ENCODE results near the gene NAA80. TPM values are rescaled to one million over a fixed set of nuclear protein-coding genes. Genes with fewer than 3 reads are reported as not detected.
A peak's percentile ranks its signal among the peaks of the same experiment; 100 is the strongest.
"Not testable (repeated sequence)": the region's sequence is repeated elsewhere in the genome, so short reads cannot be mapped to it uniquely, and the experiment has no call there.

NAA80 gene
- polyA plus RNA-seq, 6 donors from 2014 or later = 9.0 to 15.5 (median 11.6) TPM

- Mint-ChIP-seq H3K36me3 (no peaks in the 10 kb centered on the region), H3K4me3 (peak overlapping the region in 1 of 8 donors; percentile 65), H3K27ac (no peak overlapping the region), H3K4me1 (peaks cover 17 to 34% (median 26%) of the 10 kb centered on the region in 3 donors), H3K9me3 (no peaks in the 10 kb centered on the region), H3K27me3 (no peaks in the 10 kb centered on the region)
- DNase-seq (no peak), ATAC-seq (ENCODE audit: low read depth in 2 of 2) (no peak)
Observed at GRCh38 chr3:50317300-50317699, 18.1 kb upstream of the NAA80 start.

DNA sequence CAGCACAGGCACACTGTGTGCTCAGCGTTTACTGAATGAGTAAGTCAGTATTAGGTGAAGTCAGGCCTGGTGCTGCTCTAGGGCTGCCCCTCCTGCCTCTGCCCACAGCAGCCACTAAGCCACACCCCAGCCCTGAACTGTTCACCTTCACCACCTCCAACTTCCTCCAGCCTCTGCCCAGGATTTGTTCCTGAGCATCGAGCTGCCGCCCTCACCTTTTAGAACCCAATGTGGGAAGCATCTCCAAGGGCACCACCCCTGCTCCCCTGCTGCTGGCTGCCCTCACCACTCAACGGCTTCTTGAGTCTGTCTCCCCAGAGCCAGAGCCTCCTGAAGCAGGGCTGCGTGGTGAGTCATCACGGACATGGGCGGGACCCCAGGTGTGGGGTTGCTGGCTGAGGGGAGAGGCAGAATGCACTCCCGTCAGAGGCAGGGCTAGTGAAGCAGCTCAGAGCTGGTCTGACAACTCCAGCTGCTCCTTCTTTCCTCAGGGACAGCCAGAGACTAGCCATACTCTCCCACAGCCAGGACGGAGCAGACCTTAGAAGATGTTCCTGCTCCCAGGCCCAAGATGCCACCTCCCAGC, 17.5 kb upstream of the NAA80 start:
- peak overlapping the region in 1 of 8 donors; percentile 77 for H3K4me3 Mint-ChIP-seq
- H3K9me3 Mint-ChIP-seq = no peaks in the 10 kb centered on the region
- no peaks in the 10 kb centered on the region for H3K27me3 Mint-ChIP-seq
- peaks cover 16 to 34% (median 26%) of the 10 kb centered on the region in 3 donors for H3K4me1 Mint-ChIP-seq
- DNase-seq = no peak
- peak overlapping the region in 1 of 6 donors; percentile 51 for H3K27ac Mint-ChIP-seq
- ATAC-seq (ENCODE audit: low read depth in 2 of 2) = no peak
- H3K36me3 Mint-ChIP-seq = no peaks in the 10 kb centered on the region

- ATAC-seq (ENCODE audit: low read depth in 2 of 2) (no peak), DNase-seq (no peak)
- Mint-ChIP-seq H3K36me3 (no peaks in the 10 kb centered on the region), H3K4me1 (peaks cover 10 to 22% (median 17%) of the 10 kb centered on the region in 3 donors), H3K4me3 (peak overlapping the region in 1 of 8 donors; percentile 9), H3K27ac (no peak overlapping the region), H3K9me3 (peaks cover 0 to 3% (median 0%) of the 10 kb centered on the region in 7 donors), H3K27me3 (no peaks in the 10 kb centered on the region)
Observed at GRCh38 chr3:50314816-50315215, 15.6 kb upstream of the NAA80 start.

- Mint-ChIP-seq H3K9me3 (peaks cover 0 to 4% (median 0%) of the 10 kb centered on the region in 7 donors), H3K4me3 (no peak overlapping the region), H3K4me1 (peaks cover 10 to 18% (median 15%) of the 10 kb centered on the region in 3 donors), H3K27ac (peak overlapping the region in 1 of 6 donors; percentile 53), H3K27me3 (no peaks in the 10 kb centered on the region), H3K36me3 (no peaks in the 10 kb centered on the region)
- no peak for DNase-seq
- no peak for ATAC-seq (ENCODE audit: low read depth in 2 of 2)
Observed at GRCh38 chr3:50314342-50314741, 15.1 kb upstream of the NAA80 start.

DNA sequence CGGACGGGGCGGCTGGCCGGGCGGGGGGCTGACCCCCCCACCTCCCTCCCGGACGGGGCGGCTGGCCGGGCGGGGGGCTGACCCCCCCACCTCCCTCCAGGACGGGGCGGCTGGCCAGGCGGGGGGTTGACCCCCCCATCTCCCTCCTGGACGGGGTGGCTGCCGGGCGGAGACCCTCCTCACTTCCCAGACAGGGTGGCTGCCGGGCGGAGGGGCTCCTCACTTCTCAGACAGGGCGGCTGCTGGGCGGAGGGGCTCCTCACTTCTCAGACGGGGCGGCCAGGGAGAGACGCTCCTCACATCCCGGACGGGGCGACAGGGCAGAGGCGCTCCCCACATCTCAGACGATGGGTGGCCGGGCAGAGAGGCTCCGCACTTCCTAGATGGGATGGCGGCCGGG, 12.8 kb upstream of the NAA80 start:
- not testable (repeated sequence) for ATAC-seq (ENCODE audit: low read depth in 2 of 2); H3K4me1 Mint-ChIP-seq; H3K27me3 Mint-ChIP-seq; H3K27ac Mint-ChIP-seq; H3K9me3 Mint-ChIP-seq; H3K36me3 Mint-ChIP-seq; H3K4me3 Mint-ChIP-seq; DNase-seq

DNA sequence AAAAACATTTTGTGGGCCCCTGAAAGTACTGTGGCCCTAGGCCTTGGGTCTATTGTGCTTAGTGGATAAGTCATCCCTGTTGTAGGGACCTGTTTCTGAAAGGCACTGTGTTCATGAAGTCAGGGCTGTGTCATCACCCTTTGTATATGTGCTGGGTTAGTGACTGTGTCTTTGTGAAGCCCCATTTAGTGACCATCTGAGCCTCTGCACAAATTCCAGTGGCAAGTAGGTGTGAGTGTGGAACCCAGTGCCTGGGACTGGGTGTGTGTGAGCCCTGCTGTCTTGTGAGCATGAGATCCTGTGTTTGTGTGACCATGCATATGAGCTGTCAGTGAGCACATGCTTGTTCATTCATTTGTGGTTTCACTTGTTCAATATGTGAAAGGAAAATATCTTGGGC, 5.4 kb upstream of the NAA80 start:
- no peak for DNase-seq
- no peak for ATAC-seq (ENCODE audit: low read depth in 2 of 2)
- H3K27me3 Mint-ChIP-seq = no peaks in the 10 kb centered on the region
- H3K27ac Mint-ChIP-seq = peak overlapping the region in 1 of 6 donors; percentile 56
- H3K9me3 Mint-ChIP-seq = peaks cover 0 to 4% (median 0%) of the 10 kb centered on the region in 7 donors
- peaks cover 7 to 10% (median 10%) of the 10 kb centered on the region in 3 donors for H3K4me1 Mint-ChIP-seq
- no peaks in the 10 kb centered on the region for H3K36me3 Mint-ChIP-seq
- H3K4me3 Mint-ChIP-seq = no peak overlapping the region

DNA sequence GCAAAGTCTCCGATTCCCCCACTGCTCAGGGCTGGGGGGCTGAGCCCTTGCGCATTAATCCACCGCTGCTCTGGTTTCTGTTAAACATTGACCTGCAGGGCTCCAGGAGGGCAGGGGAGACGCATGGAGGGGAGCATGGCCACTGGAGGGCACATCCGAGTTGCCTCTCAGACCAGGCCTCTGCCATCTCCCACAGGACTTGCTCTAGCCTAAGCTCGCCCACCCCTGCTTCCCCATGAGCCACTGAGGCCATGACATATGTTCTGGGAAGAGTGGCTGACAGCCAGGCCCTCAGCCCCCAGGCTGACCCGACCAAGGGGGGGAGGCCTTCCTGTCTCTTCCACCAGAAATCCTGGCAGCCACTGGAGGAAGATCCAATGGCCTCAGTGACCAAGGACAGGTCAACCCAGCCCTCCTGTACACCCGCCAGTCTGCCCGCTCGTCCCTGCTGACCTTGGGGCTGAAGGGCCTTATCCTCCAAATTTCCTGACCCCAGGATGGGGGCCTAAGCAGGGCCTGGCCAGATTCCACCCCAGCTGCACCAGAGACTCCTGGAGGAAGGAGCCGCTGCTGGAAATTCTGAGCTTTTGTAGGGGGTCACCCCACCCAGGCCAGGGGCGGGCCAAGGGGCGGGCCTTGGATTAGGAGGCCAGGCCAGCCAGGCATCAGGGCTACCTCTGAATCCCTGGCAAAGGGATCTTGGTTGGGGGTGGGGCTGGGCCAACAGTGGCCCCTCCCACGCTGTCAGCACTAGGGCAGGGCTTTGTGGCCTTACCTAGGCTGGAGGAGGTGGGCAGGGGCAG, 4.0 kb upstream of the NAA80 start, which contains the start of gene HYAL1:
Gene HYAL1, minus strand, starts transcription at position 562 of the 803 bp plus-strand sequence. CDS start 618 bp downstream, outside the sequence.
- H3K4me1 Mint-ChIP-seq = peaks cover 14 to 22% (median 21%) of the 10 kb centered on the region in 3 donors
- DNase-seq = no peak
- no peak for ATAC-seq (ENCODE audit: low read depth in 2 of 2)
- H3K36me3 Mint-ChIP-seq = no peaks in the 10 kb centered on the region
- H3K27me3 Mint-ChIP-seq = no peaks in the 10 kb centered on the region
- H3K4me3 Mint-ChIP-seq = no peak within 1 kb of the TSS
- H3K9me3 Mint-ChIP-seq = no peaks in the 10 kb centered on the region
- peak within 1 kb of the TSS in 2 of 6 donors; percentile 56 to 62 for H3K27ac Mint-ChIP-seq

GRCh38 chr3:50302095-50303012, 3.1 kb upstream of the NAA80 start:
- ATAC-seq (ENCODE audit: low read depth in 2 of 2) (no peak), DNase-seq (no peak)
- Mint-ChIP-seq H3K4me1 (peaks cover 18 to 30% (median 26%) of the 10 kb centered on the region in 3 donors), H3K9me3 (no peaks in the 10 kb centered on the region), H3K4me3 (peak overlapping the region in 1 of 8 donors; percentile 30), H3K27me3 (no peaks in the 10 kb centered on the region), H3K36me3 (no peaks in the 10 kb centered on the region), H3K27ac (peak overlapping the region in 2 of 6 donors; percentile 22 to 56)

DNA sequence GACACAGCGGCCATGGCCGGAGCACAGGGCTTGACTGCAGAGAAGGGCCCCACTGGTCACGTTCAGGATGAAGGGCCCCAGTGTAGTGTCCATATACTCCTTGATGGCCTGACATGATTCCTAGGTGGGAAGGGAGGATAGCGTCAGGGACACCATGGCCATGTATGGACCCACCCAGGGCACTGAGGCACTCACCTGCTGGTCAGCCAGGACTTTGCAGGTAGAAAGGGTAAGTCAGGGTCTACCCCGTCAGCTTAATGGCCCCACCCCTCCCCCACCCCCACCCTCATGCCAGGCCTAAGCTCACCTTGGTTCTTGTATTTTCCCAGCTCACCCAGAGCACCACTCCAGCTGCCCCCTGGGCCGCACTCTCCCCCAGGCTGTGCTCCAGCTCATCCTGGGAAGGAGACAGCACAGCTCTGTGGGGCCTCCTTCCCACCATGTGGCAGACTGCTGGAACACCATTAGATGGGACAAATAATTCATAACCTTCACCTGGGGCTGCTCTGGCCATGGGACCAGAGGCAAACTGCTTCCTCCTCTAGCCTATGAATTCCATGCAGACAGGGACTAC, 1.6 kb upstream of the NAA80 start:
- H3K4me1 Mint-ChIP-seq = peaks cover 18 to 31% (median 26%) of the 10 kb centered on the region in 3 donors
- H3K27me3 Mint-ChIP-seq = no peaks in the 10 kb centered on the region
- peak overlapping the region in 4 of 6 donors; percentile 96 to 100 (median 99) for H3K27ac Mint-ChIP-seq
- ATAC-seq (ENCODE audit: low read depth in 2 of 2) (no peak), DNase-seq (no peak)
- H3K4me3 Mint-ChIP-seq = peak overlapping the region in 6 of 8 donors; percentile 39 to 97 (median 88)
- no peaks in the 10 kb centered on the region for H3K36me3 Mint-ChIP-seq
- H3K9me3 Mint-ChIP-seq = no peaks in the 10 kb centered on the region

GRCh38 chr3:50299929-50300680, 900 bp upstream of the NAA80 start:
- Mint-ChIP-seq H3K4me3 (peak overlapping the region; percentile 84 to 99 (median 98)), H3K36me3 (no peaks in the 10 kb centered on the region), H3K9me3 (no peaks in the 10 kb centered on the region), H3K27me3 (no peaks in the 10 kb centered on the region), H3K27ac (peak overlapping the region; percentile 96 to 100 (median 99)), H3K4me1 (peaks cover 18 to 31% (median 26%) of the 10 kb centered on the region in 3 donors)
- DNase-seq = no peak
- no peak for ATAC-seq (ENCODE audit: low read depth in 2 of 2)

- no peak for ATAC-seq (ENCODE audit: low read depth in 2 of 2)
- Mint-ChIP-seq H3K4me1 (peaks cover 18 to 31% (median 26%) of the 10 kb centered on the region in 3 donors), H3K27ac (peak overlapping the region; percentile 96 to 100 (median 99)), H3K4me3 (peak overlapping the region; percentile 84 to 99 (median 98)), H3K9me3 (no peaks in the 10 kb centered on the region), H3K27me3 (no peaks in the 10 kb centered on the region), H3K36me3 (no peaks in the 10 kb centered on the region)
- no peak for DNase-seq
Observed at GRCh38 chr3:50299638-50299928, 378 bp upstream of the NAA80 start.

DNA sequence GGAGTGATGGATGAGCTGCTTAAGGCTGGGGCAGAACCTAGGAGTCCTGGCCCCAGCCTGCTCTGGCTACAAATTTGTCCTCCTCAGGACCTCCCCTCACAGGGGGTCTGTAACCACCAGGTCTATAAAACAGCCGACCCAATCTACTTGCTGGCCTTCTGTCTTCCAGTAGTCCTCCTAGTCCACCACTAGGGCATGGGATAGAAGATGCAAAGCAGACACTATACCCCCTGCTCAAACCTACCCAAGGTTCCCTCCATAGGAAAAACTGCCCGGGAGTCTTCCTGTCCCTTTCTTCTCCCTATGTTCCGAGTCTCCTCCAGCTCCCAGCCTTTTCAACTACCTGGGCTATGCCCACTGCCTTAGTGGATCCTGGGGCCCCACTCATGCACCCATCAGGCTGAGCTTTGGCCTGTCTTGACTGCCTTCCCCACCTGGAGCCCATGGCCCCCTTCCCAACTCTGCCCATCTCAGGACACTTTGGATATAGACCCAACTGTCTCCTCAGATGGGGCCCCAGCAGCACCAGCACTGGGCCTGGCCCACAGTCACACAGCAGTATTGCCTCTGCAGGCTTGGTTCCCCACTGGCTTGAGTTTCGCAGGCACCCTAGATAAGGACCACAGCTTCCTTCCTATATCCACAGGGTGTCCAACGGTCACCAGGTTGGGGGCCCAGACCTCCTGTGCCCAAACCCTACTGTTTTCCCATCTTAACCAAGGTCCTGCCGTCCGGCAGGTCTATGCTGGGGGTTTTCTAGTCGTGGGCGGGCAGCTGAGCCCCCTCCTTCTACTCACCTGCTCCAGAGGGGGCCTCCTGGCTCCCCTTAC, 1.1 kb downstream of the NAA80 start:
- DNase-seq (no peak), ATAC-seq (ENCODE audit: low read depth in 2 of 2) (no peak)
- Mint-ChIP-seq H3K36me3 (no peaks in the 10 kb centered on the region), H3K27ac (peak overlapping the region in 5 of 6 donors; percentile 94 to 99 (median 99)), H3K9me3 (no peaks in the 10 kb centered on the region), H3K4me3 (peak overlapping the region; percentile 84 to 99 (median 98)), H3K27me3 (no peaks in the 10 kb centered on the region), H3K4me1 (peaks cover 19 to 33% (median 27%) of the 10 kb centered on the region in 3 donors)

Measured in naive B cell (primary cell).